Stomach (tissue), 9 donors: Measurements from ENCODE around the gene MYRIP. TPM values are rescaled to one million over a fixed set of nuclear protein-coding genes. Genes with fewer than 3 reads are reported as not detected.

Experiments used
- DNase-seq, 2 donors: peaks; one replicate each; pipeline versions ENCODE4 v3.0.0 to v3.0.0-alpha.2; 2013 to 2019
- H3K27ac ChIP-seq, 5 donors: fragments of 200-600 bp in 4 of 5; sonication (generic) in 4 of 5; one replicate each; pipeline ENCODE4 v1.5.1; 2013 to 2019; ENCODE audit warnings: mild to moderate bottlenecking in 1 of 5, moderate library complexity in 1 of 5
- H3K27me3 ChIP-seq, 3 donors: fragments of 200-600 bp; sonication (generic); one replicate each; pipeline ENCODE4 v1.5.1; 2017 to 2019; ENCODE audit warnings: mixed run types in 1 of 3
- H3K36me3 ChIP-seq, 4 donors: fragments of 200-600 bp; sonication (generic); 1 replicate in 3 of 4; 2 replicates in 1 of 4; pipeline ENCODE4 v1.5.1; 2016 to 2019
- H3K4me1 ChIP-seq, 4 donors: fragments of 200-600 bp; sonication (generic); one replicate each; pipeline ENCODE4 v1.5.1; 2016 to 2019
- H3K4me3 ChIP-seq, 4 donors: fragments of 200-600 bp; sonication (generic) in 3 of 4; one replicate each; pipeline ENCODE4 v1.5.1; 2016 to 2019; ENCODE audit warnings: mild to moderate bottlenecking in 1 of 4
- H3K9me3 ChIP-seq, 4 donors: fragments of 200-600 bp; sonication (generic); one replicate each; pipeline ENCODE4 v1.5.1; 2016 to 2019
- CTCF ChIP-seq, 7 experiments: fragments of 450-650 bp in 4 of 7; fragments of 200-600 bp in 3 of 7; sonication (generic) in 3 of 7; IDR thresholded peaks; one replicate each; pipeline ENCODE4 v1.5.1; 2016 to 2019; ENCODE audit warnings: antibody characterized with exemption in 7 of 7, control low read depth in 2 of 7, mild to moderate bottlenecking in 1 of 7
- EP300 ChIP-seq: sonication (generic); formaldehyde crosslinking; IDR thresholded peaks from one replicate; pipeline ENCODE4 v1.6.1; 2017; ENCODE audit warnings: antibody characterized with exemption
- POLR2A ChIP-seq, 4 donors: fragments of 450-650 bp; IDR thresholded peaks; one replicate each; pipeline ENCODE4 v1.6.1; 2016; ENCODE audit warnings: antibody characterized with exemption in 4 of 4, control low read depth in 2 of 4, mild to moderate bottlenecking in 1 of 4, moderate library complexity in 1 of 4
- POLR2AphosphoS5 ChIP-seq, 3 donors: sonication (generic); formaldehyde crosslinking; IDR thresholded peaks; one replicate each; pipeline ENCODE4 v1.6.1; 2016; ENCODE audit warnings: antibody characterized with exemption in 3 of 3
- WGBS, 5 donors: extraction: QIAGEN DNeasy Blood & Tissue Kit in 3 of 5; methylation state at CpG; one replicate each; pipeline versions ENCODE4 v1.1.5 to v1.1.7; 2013 to 2018; 5-methylcytosine and 5-hydroxymethylcytosine counted together
- intact Hi-C: fragments of 100-400 bp; cut with DNase I; formaldehyde crosslinking; loops from one replicate; pipeline ENCODE4 v1.15.1; 2023; ENCODE audit warnings: low total_unique reads
- polyA plus RNA-seq, 3 donors: library from polyadenylated mRNA; stranded (reverse); fragments of 200-250 nt; gene quantifications; one replicate each; pipeline ENCODE4 v1.2.3, GENCODE V29; 2013
- total RNA-seq, 5 donors: library from RNA; depleted of rRNA; stranded (reverse); fragments of >200 nt; gene quantifications; one replicate each; pipeline versions ENCODE4 v1.1.0 to v1.2.3, GENCODE V29; 2014 to 2016
- donor health status: healthy with polysubstance abuse.
- donor health status: Bipolar disorder and iron deficiency.
- donor health status: healthy.

MYRIP gene
- total and polyA plus RNA-seq, 8 donors: 1.8 to 20.6 (median 6.8) TPM

- no peak for DNase-seq
Measured at GRCh38 chr3:39965461-39965860, 156.1 kb downstream of the MYRIP start.

GRCh38 chr3:39965997-39966396 lies 156.6 kb downstream of the MYRIP start:
- Histone ChIP-seq H3K9me3 (no peaks in the 10 kb centered on the region), H3K4me1 (peaks cover 0 to 27% (median 14%) of the 10 kb centered on the region in 4 donors), H3K27ac (no peak overlapping the region), H3K27me3 (no peaks in the 10 kb centered on the region), H3K4me3 (no peak overlapping the region), H3K36me3 (no peaks in the 10 kb centered on the region)
- intact Hi-C loops: no loop called here
- TF ChIP-seq POLR2A (IDR thresholded peaks at IDR 0.05): no peak
- TF ChIP-seq CTCF (IDR thresholded peaks at IDR 0.05): no peak
- TF ChIP-seq POLR2AphosphoS5 (IDR thresholded peaks at IDR 0.05): no peak
- no peak for TF ChIP-seq EP300
- DNase-seq: no peak
- 50 to 68% (median 58%) methylated on average over 2 of the region's 2 CpGs for whole genome bisulfite sequencing, 5 donors

More at GRCh38 chr3:39965461-39965860, 156.1 kb downstream of the MYRIP start:
- H3K36me3 ChIP-seq: no peaks in the 10 kb centered on the region
- no peaks in the 10 kb centered on the region for H3K27me3 ChIP-seq
- H3K9me3 ChIP-seq: no peaks in the 10 kb centered on the region
- no peak overlapping the region for H3K27ac ChIP-seq
- peaks cover 0 to 32% (median 17%) of the 10 kb centered on the region in 4 donors for H3K4me1 ChIP-seq
- TF ChIP-seq CTCF (IDR thresholded peaks at IDR 0.05): no peak
- TF ChIP-seq EP300: no peak
- TF ChIP-seq POLR2AphosphoS5 (IDR thresholded peaks at IDR 0.05): no peak
- no peak for TF ChIP-seq POLR2A (IDR thresholded peaks at IDR 0.05)
- intact Hi-C loops: no loop called here
- no peak overlapping the region for H3K4me3 ChIP-seq

GRCh38 chr3:39970982-39971381 lies 161.6 kb downstream of the MYRIP start:
- Histone ChIP-seq H3K4me1 (peaks cover 0 to 4% (median 0%) of the 10 kb centered on the region in 4 donors), H3K27ac (no peak overlapping the region), H3K36me3 (no peaks in the 10 kb centered on the region), H3K4me3 (no peak overlapping the region), H3K9me3 (peaks cover 0 to 3% (median 0%) of the 10 kb centered on the region in 4 donors), H3K27me3 (no peaks in the 10 kb centered on the region)
- DNase-seq: no peak
- intact Hi-C loops: no loop called here
- WGBS, 5 donors: 76 to 83% (median 79%) methylated on average over 2 of the region's 2 CpGs
- TF ChIP-seq POLR2A (IDR thresholded peaks at IDR 0.05) (no peak), EP300 (no peak), CTCF (IDR thresholded peaks at IDR 0.05) (no peak), POLR2AphosphoS5 (IDR thresholded peaks at IDR 0.05) (no peak)

GRCh38 chr3:39971559-39972031 lies 162.2 kb downstream of the MYRIP start:
- intact Hi-C loops: no loop called here
- Histone ChIP-seq H3K4me1 (no peaks in the 10 kb centered on the region), H3K27ac (no peak overlapping the region), H3K27me3 (no peaks in the 10 kb centered on the region), H3K36me3 (no peaks in the 10 kb centered on the region), H3K9me3 (peaks cover 0 to 3% (median 0%) of the 10 kb centered on the region in 4 donors), H3K4me3 (no peak overlapping the region)
- TF ChIP-seq POLR2A (IDR thresholded peaks at IDR 0.05) (no peak), POLR2AphosphoS5 (IDR thresholded peaks at IDR 0.05) (no peak), EP300 (no peak), CTCF (IDR thresholded peaks at IDR 0.05) (no peak)
- WGBS, 5 donors: 92 to 95% (median 93%) methylated on average over 3 of the region's 3 CpGs
- DNase-seq: no peak
